GM12891 (cell line): ENCODE measurements around the gene ANO2.

Experiments used
- POU2F2 ChIP-seq: IDR thresholded peaks from 2 replicates; pipeline ENCODE4 v1.6.1; 2011; ENCODE audit warnings: low read depth, mild to moderate bottlenecking, control low read depth, low read length, moderate library complexity
- TAF1 ChIP-seq: IDR thresholded peaks from 2 replicates; pipeline ENCODE4 v1.6.1; 2011; ENCODE audit warnings: low read depth, low read length, control low read depth

DNA sequence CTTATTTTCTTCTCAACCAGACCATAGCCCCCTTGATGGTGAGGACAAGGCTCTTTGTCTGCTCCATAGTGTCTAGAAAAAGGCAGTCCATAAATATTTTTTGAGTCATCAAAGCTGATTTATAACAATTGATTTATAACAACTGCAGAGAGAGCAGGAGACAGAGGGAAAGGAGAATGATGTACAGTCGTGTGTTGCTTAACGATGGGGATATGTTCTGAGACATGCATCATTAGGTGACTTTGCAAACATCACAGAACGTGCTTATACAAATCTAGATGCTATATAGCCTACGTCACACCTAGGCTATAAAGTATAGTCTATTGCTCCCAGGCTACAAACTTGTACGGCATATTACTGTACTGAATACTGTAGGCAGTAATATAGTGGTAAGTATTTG lies 369.8 kb downstream of the ANO2 start:
- TF ChIP-seq POU2F2 (no peak), TAF1 (no peak)
